ENCODE data around the gene HPN.

The HPN gene

GRCh38 chr19:35075202-35076025, 33.9 kb downstream of the HPN start:
- no peak for FAIRE-seq
- DNase-seq (ENCODE audit: extremely low spot score, insufficient read length, low read depth), result no peak

GRCh38 chr19:35076026-35076370, 34.5 kb downstream of the HPN start:
- FAIRE-seq (no peak), DNase-seq (ENCODE audit: extremely low spot score, insufficient read length, low read depth) (no peak)

GRCh38 chr19:35076657-35077056, 35.1 kb downstream of the HPN start:
- FAIRE-seq (no peak), DNase-seq (ENCODE audit: extremely low spot score, insufficient read length, low read depth) (no peak)

GRCh38 chr19:35077411-35078223, 36.1 kb downstream of the HPN start:
- no peak for FAIRE-seq

GRCh38 chr19:35079826-35080225, 38.3 kb downstream of the HPN start:
- FAIRE-seq, result no peak

More at GRCh38 chr19:35077411-35078223, 36.1 kb downstream of the HPN start:
- no peak for DNase-seq (ENCODE audit: extremely low spot score, insufficient read length, low read depth)

GRCh38 chr19:35080613-35081170, 39.2 kb downstream of the HPN start:
- FAIRE-seq, result no peak

More at GRCh38 chr19:35079826-35080225, 38.3 kb downstream of the HPN start:
- no peak for DNase-seq (ENCODE audit: extremely low spot score, insufficient read length, low read depth)

GRCh38 chr19:35081201-35081600, 39.7 kb downstream of the HPN start:
- DNase-seq (ENCODE audit: extremely low spot score, insufficient read length, low read depth) (no peak), FAIRE-seq (no peak)

More at GRCh38 chr19:35080613-35081170, 39.2 kb downstream of the HPN start:
- no peak for DNase-seq (ENCODE audit: extremely low spot score, insufficient read length, low read depth)

GRCh38 chr19:35083691-35084508, 42.4 kb downstream of the HPN start:
- FAIRE-seq (peak; percentile 21), DNase-seq (ENCODE audit: extremely low spot score, insufficient read length, low read depth) (no peak)

GRCh38 chr19:35084509-35084762, 42.9 kb downstream of the HPN start:
- DNase-seq (ENCODE audit: extremely low spot score, insufficient read length, low read depth), result no peak
- FAIRE-seq, result no peak

GRCh38 chr19:35085947-35086346, 44.4 kb downstream of the HPN start:
- DNase-seq (ENCODE audit: extremely low spot score, insufficient read length, low read depth) (peak; percentile 37), FAIRE-seq (peak; percentile 81)

- FAIRE-seq (no peak), DNase-seq (ENCODE audit: extremely low spot score, insufficient read length, low read depth) (no peak)
These were observed 44.9 kb downstream of the HPN start for GRCh38 chr19:35086455-35086854.

- peak; percentile 51 for FAIRE-seq
- DNase-seq (ENCODE audit: extremely low spot score, insufficient read length, low read depth), result no peak
These were observed 45.9 kb downstream of the HPN start for GRCh38 chr19:35087393-35087792.

GRCh38 chr19:35088131-35088913, 46.8 kb downstream of the HPN start:
- DNase-seq (ENCODE audit: extremely low spot score, insufficient read length, low read depth), result no peak

GRCh38 chr19:35089554-35089953, 48.0 kb downstream of the HPN start:
- DNase-seq (ENCODE audit: extremely low spot score, insufficient read length, low read depth) (no peak), FAIRE-seq (no peak)

More at GRCh38 chr19:35088131-35088913, 46.8 kb downstream of the HPN start:
- FAIRE-seq, result no peak

GRCh38 chr19:35090160-35090505, 48.6 kb downstream of the HPN start:
- DNase-seq (ENCODE audit: extremely low spot score, insufficient read length, low read depth) (no peak), FAIRE-seq (no peak)

- FAIRE-seq (peak; percentile 76), DNase-seq (ENCODE audit: extremely low spot score, insufficient read length, low read depth) (peak; percentile 65)
These were observed 49.1 kb downstream of the HPN start for GRCh38 chr19:35090506-35091214.

- FAIRE-seq, result no peak
These were observed 51.9 kb downstream of the HPN start for GRCh38 chr19:35093430-35093829.

GRCh38 chr19:35093941-35094647, 52.6 kb downstream of the HPN start:
- DNase-seq (ENCODE audit: extremely low spot score, insufficient read length, low read depth), result no peak
- FAIRE-seq, result no peak

More at GRCh38 chr19:35093430-35093829, 51.9 kb downstream of the HPN start:
- DNase-seq (ENCODE audit: extremely low spot score, insufficient read length, low read depth), result no peak

Data from GM18507 (cell line).